Endothelial cell of umbilical vein (primary cell): Measurements from ENCODE around the gene GRM8.

ENCODE experiments used
- MYC ChIP-seq: IDR thresholded peaks from one replicate; pipeline ENCODE4 v1.6.1; 2011; ENCODE audit warnings: mild to moderate bottlenecking, low read depth, low read length
- TF ChIP-seq, protein P1 (sequence below), 2 donors: IDR thresholded peaks; 1 replicate in 1 of 2; 2 replicates in 1 of 2; pipeline ENCODE4 v1.5.1; 2011; ENCODE audit warnings: low read length in 2 of 2, mild to moderate bottlenecking in 2 of 2, moderate library complexity in 2 of 2, control low read depth in 1 of 2, inconsistent platforms in 1 of 2, low read depth in 1 of 2; ENCODE audit not compliant: insufficient read depth in 1 of 2; ENCODE audit errors: extremely low read depth in 1 of 2

DNA sequence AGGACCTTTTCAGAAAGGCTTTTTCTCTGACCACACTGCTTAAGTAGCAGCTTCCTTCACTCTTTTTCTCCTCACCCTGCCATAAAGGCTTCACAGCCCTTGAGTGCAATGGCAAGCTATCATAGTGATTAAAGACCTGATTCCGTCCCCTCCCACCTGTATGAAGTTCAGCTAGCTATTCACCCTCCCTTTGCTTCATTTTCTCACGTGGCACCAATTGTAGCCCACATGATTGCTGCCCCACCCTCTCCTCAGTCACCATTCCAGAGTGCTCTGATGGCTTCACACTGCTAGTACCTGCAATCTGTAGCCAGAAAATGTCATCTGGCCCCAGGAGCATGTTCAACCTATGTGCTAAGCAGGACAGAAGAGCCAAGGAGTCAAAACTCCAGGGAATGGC, 523.8 kb downstream of the GRM8 start:
- TF ChIP-seq, protein P1, sequence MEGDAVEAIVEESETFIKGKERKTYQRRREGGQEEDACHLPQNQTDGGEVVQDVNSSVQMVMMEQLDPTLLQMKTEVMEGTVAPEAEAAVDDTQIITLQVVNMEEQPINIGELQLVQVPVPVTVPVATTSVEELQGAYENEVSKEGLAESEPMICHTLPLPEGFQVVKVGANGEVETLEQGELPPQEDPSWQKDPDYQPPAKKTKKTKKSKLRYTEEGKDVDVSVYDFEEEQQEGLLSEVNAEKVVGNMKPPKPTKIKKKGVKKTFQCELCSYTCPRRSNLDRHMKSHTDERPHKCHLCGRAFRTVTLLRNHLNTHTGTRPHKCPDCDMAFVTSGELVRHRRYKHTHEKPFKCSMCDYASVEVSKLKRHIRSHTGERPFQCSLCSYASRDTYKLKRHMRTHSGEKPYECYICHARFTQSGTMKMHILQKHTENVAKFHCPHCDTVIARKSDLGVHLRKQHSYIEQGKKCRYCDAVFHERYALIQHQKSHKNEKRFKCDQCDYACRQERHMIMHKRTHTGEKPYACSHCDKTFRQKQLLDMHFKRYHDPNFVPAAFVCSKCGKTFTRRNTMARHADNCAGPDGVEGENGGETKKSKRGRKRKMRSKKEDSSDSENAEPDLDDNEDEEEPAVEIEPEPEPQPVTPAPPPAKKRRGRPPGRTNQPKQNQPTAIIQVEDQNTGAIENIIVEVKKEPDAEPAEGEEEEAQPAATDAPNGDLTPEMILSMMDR (IDR thresholded peaks at IDR 0.05; ENCODE audit: extremely low read depth in 1 of 2, insufficient read depth in 1 of 2, low read depth in 1 of 2, low read length in 2 of 2), result no peak
- TF ChIP-seq MYC, result no peak
